Mucosa of stomach (tissue), 1 donor: ENCODE data around the gene MPV17.

ENCODE experiments used
- H3K27me3 ChIP-seq: one replicate; pipeline ENCODE4 v1.7.0; 2013; ENCODE audit warnings: mild to moderate bottlenecking, low read length; ENCODE audit not compliant: control insufficient read depth, insufficient read depth
- H3K36me3 ChIP-seq: one replicate; pipeline ENCODE4 v1.7.0; 2013; ENCODE audit warnings: low read length; ENCODE audit not compliant: control insufficient read depth, insufficient read depth
- H3K4me1 ChIP-seq: one replicate; pipeline ENCODE4 v1.7.0; 2013; ENCODE audit warnings: mild to moderate bottlenecking, low read length; ENCODE audit not compliant: control insufficient read depth, insufficient read depth
- H3K4me3 ChIP-seq: one replicate; pipeline ENCODE4 v1.7.0; 2013; ENCODE audit warnings: low read length
- H3K9ac ChIP-seq: one replicate; pipeline ENCODE4 v1.7.0; 2013; ENCODE audit warnings: mild to moderate bottlenecking, low read length, moderate library complexity
- H3K9me3 ChIP-seq: one replicate; pipeline ENCODE4 v1.7.0; 2013; ENCODE audit warnings: mild to moderate bottlenecking, low read length, moderate library complexity; ENCODE audit not compliant: control insufficient read depth
- donor health status: Pancreatic carcinoma.

The MPV17 gene, protein sequence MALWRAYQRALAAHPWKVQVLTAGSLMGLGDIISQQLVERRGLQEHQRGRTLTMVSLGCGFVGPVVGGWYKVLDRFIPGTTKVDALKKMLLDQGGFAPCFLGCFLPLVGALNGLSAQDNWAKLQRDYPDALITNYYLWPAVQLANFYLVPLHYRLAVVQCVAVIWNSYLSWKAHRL

DNA sequence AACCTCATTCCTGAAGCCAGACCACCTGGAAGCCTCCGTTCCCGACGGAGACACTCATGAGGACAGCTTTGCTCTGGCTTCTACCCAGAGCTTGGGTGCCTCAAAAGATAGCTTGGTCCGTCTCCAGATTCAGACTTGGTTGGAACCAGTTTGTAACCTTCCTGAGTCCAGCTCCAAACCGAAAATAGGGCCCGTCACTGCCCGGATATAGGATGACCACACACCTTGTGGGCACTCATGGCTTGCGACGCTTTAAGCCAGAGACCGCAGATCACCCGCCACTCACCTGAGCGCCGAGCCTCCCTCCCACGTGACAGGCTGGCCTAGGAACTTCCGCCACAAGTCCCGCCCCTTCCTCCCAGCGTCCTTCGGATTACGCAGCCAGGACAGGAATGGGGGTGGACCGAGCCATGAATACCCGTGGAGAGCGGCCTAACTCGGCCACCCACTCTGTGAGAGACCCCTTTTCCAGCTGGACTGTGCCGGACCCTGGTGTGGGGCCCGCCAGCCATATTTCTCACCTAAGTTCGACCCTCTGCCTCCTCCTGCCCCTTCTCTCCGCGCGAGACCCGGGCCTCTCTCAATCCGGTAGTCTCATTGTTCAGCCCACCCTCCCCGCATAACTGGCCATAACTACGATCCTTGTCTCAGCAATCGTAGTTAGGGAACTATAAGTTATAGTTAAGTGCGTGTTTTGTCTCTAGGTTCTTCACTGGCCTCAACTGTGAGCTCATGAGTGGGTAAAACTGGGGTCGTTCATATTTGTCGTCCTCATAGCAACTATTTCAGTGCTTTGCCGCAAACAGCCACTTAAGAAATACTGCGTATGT is at the start of gene MPV17:
Gene MPV17 (minus strand): TSS at position 332 of the 830 bp plus-strand sequence. CDS start 580 bp downstream, outside the sequence.
- Histone ChIP-seq H3K36me3 (peaks cover 2% of the 10 kb centered on the region), H3K9me3 (no peaks in the 10 kb centered on the region), H3K27me3 (no peaks in the 10 kb centered on the region), H3K9ac (peak within 1 kb of the TSS; percentile 98), H3K4me3 (peak within 1 kb of the TSS; percentile 97), H3K4me1 (peaks cover 27% of the 10 kb centered on the region)

DNA sequence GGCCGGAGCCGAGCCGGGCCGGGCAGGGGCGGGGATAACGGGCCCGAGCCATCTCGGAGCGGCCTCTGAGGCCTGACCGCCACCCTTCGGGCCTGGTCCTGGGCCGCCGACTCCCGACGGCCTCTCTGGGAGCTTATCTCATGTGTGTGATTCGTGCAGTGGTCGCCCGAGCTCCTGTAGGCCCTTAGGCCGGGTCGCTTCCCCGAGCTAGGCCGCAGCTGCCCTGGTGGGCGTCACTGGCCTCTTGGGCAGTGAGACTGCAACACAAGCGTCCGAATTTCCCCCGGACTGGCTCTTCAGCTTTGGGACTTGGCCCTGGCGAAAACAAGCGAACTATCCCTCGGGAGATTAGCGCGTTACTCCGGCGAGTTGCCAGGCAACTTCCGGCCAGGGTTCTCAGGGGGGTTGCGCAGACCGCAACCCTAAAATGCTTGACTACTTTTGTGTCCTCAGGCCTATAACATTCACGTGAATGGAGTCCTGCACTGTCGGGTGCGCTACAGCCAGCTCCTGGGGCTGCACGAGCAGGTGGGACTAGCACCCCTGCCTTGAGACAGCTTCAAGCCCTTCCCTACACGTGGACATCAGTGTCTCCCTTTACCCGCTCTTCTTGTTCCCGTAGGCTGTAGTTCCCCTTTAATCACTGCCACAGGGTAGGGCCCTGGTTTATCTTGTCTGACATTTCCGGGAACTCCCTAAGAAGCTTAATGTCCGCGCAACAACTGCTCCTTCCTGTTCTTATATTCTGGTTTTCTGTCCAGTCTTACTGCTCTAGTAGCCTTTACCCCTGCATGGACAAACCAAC is 48.1 kb upstream of the MPV17 start:
- Histone ChIP-seq H3K9ac (peak overlapping the region; percentile 90), H3K36me3 (peaks cover 25% of the 10 kb centered on the region), H3K9me3 (no peaks in the 10 kb centered on the region), H3K4me3 (peak overlapping the region; percentile 51), H3K27me3 (no peaks in the 10 kb centered on the region), H3K4me1 (peaks cover 30% of the 10 kb centered on the region)

- H3K9ac ChIP-seq, result peak within 1 kb of the TSS; percentile 90
- no peaks in the 10 kb centered on the region for H3K9me3 ChIP-seq
- H3K4me1 ChIP-seq, result peaks cover 30% of the 10 kb centered on the region
- H3K36me3 ChIP-seq, result peaks cover 21% of the 10 kb centered on the region
- H3K4me3 ChIP-seq, result peak within 1 kb of the TSS; percentile 51
- no peaks in the 10 kb centered on the region for H3K27me3 ChIP-seq
Measured at GRCh38 chr2:27370026-27370815, 47.3 kb upstream of the MPV17 start, which contains the start of the genes EIF2B4 and SNX17. Gene EIF2B4 (minus strand): TSS chr2:27370338. CDS start chr2:27370314, 24 bp downstream. Gene SNX17 (plus strand): TSS chr2:27370616. CDS start chr2:27370744, 128 bp downstream.

- Histone ChIP-seq H3K27me3 (no peaks in the 10 kb centered on the region), H3K9me3 (no peaks in the 10 kb centered on the region), H3K9ac (peak overlapping the region; percentile 90), H3K36me3 (peaks cover 20% of the 10 kb centered on the region), H3K4me1 (peaks cover 30% of the 10 kb centered on the region), H3K4me3 (peak overlapping the region; percentile 51)
Measured at GRCh38 chr2:27369471-27370025, 46.7 kb upstream of the MPV17 start.

DNA sequence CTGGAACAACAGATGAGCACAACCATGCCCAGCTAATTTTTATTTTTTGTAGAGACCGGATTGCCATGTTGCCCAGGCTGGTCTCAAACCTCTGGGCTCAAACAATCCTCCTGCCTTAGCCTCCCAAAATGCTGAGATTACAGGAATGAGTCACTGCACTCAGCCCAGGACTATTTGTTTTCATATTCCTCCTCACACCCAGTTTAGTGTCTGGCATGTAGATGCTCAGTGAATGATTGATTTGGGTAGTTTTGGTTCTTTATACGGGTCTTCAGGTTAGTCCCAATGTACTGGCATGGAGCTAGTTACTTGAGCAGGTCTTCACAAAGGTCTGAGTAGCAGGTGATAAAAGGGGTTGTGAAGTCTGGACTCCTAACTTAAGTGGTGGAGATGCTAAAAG is 41.0 kb upstream of the MPV17 start:
- no peaks in the 10 kb centered on the region for H3K27me3 ChIP-seq
- no peak overlapping the region for H3K4me3 ChIP-seq
- no peaks in the 10 kb centered on the region for H3K9me3 ChIP-seq
- H3K36me3 ChIP-seq, result peaks cover 19% of the 10 kb centered on the region
- H3K4me1 ChIP-seq, result peaks cover 3% of the 10 kb centered on the region
- H3K9ac ChIP-seq, result no peak overlapping the region

DNA sequence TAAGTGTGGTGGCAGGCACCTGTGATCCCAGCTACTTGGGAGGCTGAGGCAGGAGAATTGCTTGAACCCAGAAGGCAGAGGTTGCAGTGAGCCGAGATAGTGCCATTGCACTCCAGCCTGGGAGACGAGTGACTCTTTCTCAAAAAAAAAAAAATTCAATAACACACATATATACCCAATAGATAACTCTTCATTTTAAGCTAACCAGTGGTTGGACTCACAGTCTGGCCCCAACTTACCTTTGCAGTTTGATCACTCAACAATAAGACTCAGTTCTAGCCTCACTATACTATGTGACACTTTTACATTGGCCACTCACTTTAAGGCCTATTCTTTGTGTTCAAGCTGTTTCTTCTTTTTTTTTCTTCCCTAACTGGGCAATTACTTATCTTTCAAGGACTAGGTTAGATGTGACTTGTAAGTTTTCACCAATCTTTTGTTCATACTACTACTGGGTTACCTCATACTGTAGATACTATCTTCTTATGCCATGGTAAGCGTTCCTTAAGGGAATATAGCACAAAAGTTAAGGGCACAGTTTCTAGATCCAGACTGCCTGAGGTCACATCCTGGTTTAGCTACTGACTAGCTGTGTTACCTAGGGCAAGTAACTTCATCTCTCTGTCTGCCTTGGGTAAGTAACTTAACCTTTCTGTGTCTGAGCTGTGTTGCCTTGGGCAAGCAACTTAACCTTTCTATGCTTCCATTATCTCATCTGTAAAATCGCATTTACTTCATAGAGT is 40.0 kb upstream of the MPV17 start:
- no peak overlapping the region for H3K9ac ChIP-seq
- H3K4me1 ChIP-seq, result peaks cover under 1% of the 10 kb centered on the region
- no peak overlapping the region for H3K4me3 ChIP-seq
- peaks cover 16% of the 10 kb centered on the region for H3K36me3 ChIP-seq
- H3K27me3 ChIP-seq, result no peaks in the 10 kb centered on the region
- no peaks in the 10 kb centered on the region for H3K9me3 ChIP-seq

DNA sequence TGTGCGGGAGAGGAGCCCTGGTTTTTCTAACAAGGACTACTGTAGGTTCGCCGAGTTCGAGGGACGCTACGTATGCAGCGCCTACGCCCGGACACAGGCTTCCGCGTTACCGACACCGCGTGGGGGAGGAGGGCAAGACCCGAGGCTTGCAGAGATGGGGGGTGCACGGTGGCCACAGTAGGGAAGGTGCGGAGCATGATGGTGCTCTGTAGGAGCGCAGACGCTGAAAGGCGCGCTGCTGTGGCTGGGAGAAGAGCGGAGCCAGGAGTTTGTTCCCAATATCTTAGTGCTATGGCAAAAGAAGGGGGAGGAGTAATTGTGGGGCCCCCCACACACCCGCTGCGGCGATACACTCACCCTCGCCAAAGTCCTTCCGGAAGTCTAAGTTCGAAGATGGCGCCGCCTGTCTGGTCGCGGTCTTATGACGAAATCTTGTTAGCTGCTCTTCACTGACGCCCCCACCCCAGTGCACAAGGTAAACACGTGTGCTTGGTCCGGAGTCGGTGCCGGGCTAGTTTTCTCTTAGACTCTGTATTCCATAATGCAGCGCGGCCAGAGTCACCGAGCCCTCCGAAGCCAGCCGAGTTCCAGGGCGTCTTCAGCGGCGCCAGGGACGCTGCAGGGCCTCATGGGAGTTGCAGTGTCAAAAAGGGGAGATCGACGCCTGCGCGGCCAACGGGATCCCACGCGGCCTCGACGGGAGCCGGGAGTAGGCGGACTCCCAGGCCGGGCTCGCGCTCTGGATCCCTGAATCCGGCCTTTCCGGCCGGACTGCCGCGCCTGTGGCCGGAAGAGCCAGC is 33.7 kb upstream of the MPV17 start, which contains the start of gene GTF3C2:
Gene GTF3C2 (minus strand): TSS at position 383 of the 800 bp plus-strand sequence. CDS start 13,210 bp downstream, outside the sequence.
- Histone ChIP-seq H3K4me1 (peaks cover 15% of the 10 kb centered on the region), H3K36me3 (no peaks in the 10 kb centered on the region)

GRCh38 chr2:27356056-27356381 is 33.1 kb upstream of the MPV17 start:
- peaks cover 15% of the 10 kb centered on the region for H3K4me1 ChIP-seq
- no peaks in the 10 kb centered on the region for H3K27me3 ChIP-seq
- peak overlapping the region; percentile 77 for H3K9ac ChIP-seq
- H3K36me3 ChIP-seq, result no peaks in the 10 kb centered on the region
- H3K4me3 ChIP-seq, result peak overlapping the region; percentile 78
- no peaks in the 10 kb centered on the region for H3K9me3 ChIP-seq

More for the DNA sequence above, 33.7 kb upstream of the MPV17 start, which contains the start of gene GTF3C2:
- Histone ChIP-seq H3K9ac (peak within 1 kb of the TSS; percentile 77), H3K27me3 (no peaks in the 10 kb centered on the region), H3K4me3 (peak within 1 kb of the TSS; percentile 78), H3K9me3 (no peaks in the 10 kb centered on the region)

DNA sequence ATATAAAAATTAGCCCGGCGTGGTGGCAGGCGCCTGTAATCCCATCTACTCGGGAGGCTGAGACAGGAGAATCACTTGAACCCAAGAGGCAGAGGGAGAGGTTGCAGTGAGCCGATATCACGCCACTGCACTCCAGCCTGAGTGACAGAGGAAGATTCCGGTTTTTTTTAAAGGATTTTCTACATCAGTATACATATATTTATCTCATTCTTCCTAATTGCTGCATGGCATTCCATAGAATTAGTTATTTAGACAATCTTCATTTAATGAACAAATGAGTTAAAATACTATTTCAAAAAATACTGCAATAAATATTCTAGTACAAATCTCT is 31.7 kb upstream of the MPV17 start:
- H3K27me3 ChIP-seq, result no peaks in the 10 kb centered on the region

More for the DNA sequence above, 31.7 kb upstream of the MPV17 start:
- H3K4me1 ChIP-seq, result peaks cover 15% of the 10 kb centered on the region
- no peak overlapping the region for H3K4me3 ChIP-seq
- H3K36me3 ChIP-seq, result no peaks in the 10 kb centered on the region
- H3K9ac ChIP-seq, result no peak overlapping the region
- H3K9me3 ChIP-seq, result no peaks in the 10 kb centered on the region
